ENCODE data around the gene CHID1. TPM values are rescaled to one million over a fixed set of nuclear protein-coding genes. Genes with fewer than 3 reads are reported as not detected.

The CHID1 gene
- total and polyA plus RNA-seq, 2 experiments from 2014 or later, result 54.1 to 67.3 TPM

GRCh38 chr11:831961-832528 is 78.6 kb downstream of the CHID1 start:
- H3K27ac ChIP-seq (ENCODE audit: low read depth), result no peak overlapping the region
- H4K20me1 ChIP-seq (replicated peaks; ENCODE audit: insufficient read depth), result peaks cover 10% of the 10 kb centered on the region; the same call in 1 of the 2 replicates
- H3K9me2 ChIP-seq (ENCODE audit: insufficient read depth), result no peaks in the 10 kb centered on the region
- H3K36me3 ChIP-seq (ENCODE audit: insufficient read depth), result no peaks in the 10 kb centered on the region
- H3K79me2 ChIP-seq (replicated peaks; ENCODE audit: insufficient read depth), result 0 out of 2 replicates have a peak, but pooled peaks cover 5% of the 10 kb centered on the region
- Mint-ChIP-seq H3K36me3 (ENCODE audit: low read depth) (no peaks in the 10 kb centered on the region), H3K4me1 (peaks cover 43% of the 10 kb centered on the region), H3K4me3 (peak overlapping the region; percentile 70), H3K27ac (no peak overlapping the region), H3K27me3 (ENCODE audit: insufficient read depth, low read depth, poor library complexity) (peaks cover 59% of the 10 kb centered on the region), H3K9me3 (no peaks in the 10 kb centered on the region; the same call in 2 of the 3 replicates)
- TF ChIP-seq EZH2phosphoT487 (IDR thresholded peaks at IDR 0.05; ENCODE audit: unreplicated experiment) (no peak), STAT1 (IDR thresholded peaks at IDR 0.05; ENCODE audit: unreplicated experiment) (no peak), POLR2AphosphoS5 (IDR thresholded peaks at IDR 0.05; ENCODE audit: low read depth) (no peak), ETS1 (IDR thresholded peaks at IDR 0.05) (no peak), EZH2 (IDR thresholded peaks at IDR 0.05; ENCODE audit: low read depth, unreplicated experiment) (peak; percentile 24), ZNF462 (CRISPR knock-in tag; IDR thresholded peaks at IDR 0.05) (no peak)
- peaks cover 34% of the 10 kb centered on the region for H3K4me1 ChIP-seq (ENCODE audit: insufficient read depth)
- ATAC-seq, result no peak
- no peak overlapping the region for H2AFZ ChIP-seq
- no peak for DNase-seq (ENCODE audit: low spot score)
- peak overlapping the region; percentile 98 for H3K4me2 ChIP-seq
- H3F3A ChIP-seq (replicated peaks; ENCODE audit: low read depth), result peaks cover 26% of the 10 kb centered on the region
- peaks cover 28% of the 10 kb centered on the region for H3K27me3 ChIP-seq (ENCODE audit: insufficient read depth)
- H3K4me3 ChIP-seq, result peak overlapping the region; percentile 89

Data from GM23338 (cell line).